SH-SY5Y (cell line): ENCODE data around the gene ILF3.

Experiments
- GATA2 ChIP-seq: IDR thresholded peaks from 2 replicates; pipeline ENCODE4 v1.6.1; 2011; ENCODE audit warnings: mild to moderate bottlenecking, low read depth, low read length
- GATA3 ChIP-seq: IDR thresholded peaks from 2 replicates; pipeline ENCODE4 v1.6.1; 2011; ENCODE audit warnings: low read depth, mild to moderate bottlenecking, low read length, moderate library complexity

DNA sequence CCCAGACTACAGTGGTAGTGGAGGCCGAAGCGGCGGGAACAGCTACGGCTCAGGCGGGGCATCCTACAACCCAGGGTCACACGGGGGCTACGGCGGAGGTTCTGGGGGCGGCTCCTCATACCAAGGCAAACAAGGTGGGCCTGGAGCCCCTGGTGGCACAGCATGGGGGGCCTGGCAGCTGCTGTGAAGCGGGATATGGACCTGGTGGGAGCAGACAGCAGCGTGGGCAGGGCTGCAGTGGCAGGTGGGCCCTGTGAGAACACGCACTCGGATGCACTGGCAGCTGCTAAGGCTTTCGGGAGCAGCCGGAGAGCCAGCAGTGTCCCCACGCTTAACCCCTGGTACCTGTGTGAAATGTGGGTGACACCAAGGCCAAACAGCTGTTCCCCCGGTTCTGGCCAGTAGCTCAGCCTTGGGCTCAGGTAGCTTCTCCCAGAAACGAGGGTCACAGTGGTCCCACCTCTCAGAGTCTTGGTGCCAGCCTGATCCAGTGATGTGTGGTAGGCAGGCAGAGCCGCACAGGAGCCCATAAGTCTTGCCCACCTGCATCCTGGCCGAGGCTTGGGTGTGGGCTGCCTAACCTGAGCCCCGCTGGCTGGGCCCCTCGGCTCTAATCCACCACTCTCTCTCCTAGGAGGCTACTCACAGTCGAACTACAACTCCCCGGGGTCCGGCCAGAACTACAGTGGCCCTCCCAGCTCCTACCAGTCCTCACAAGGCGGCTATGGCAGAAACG lies 34.6 kb downstream of the ILF3 start:
- TF ChIP-seq GATA2 (no peak), GATA3 (no peak)
